Ovary (tissue), 3 donors: ENCODE results near the gene GHRH.

ENCODE experiments used
- EP300 ChIP-seq: sonication (generic); formaldehyde crosslinking; IDR thresholded peaks from one replicate; pipeline ENCODE4 v1.6.1; 2017; ENCODE audit warnings: antibody characterized with exemption
- POLR2A ChIP-seq: fragments of 450-650 bp; IDR thresholded peaks from one replicate; pipeline ENCODE4 v1.6.1; 2017; ENCODE audit warnings: antibody characterized with exemption, mild to moderate bottlenecking, moderate library complexity
- TF ChIP-seq, protein P1 (sequence below), 3 donors: fragments of 450-650 bp in 2 of 3; fragments of 200-600 bp in 1 of 3; IDR thresholded peaks; one replicate each; pipeline versions ENCODE4 v1.5.1 to v1.8.0; 2016 to 2022; ENCODE audit warnings: antibody characterized with exemption in 3 of 3, mild to moderate bottlenecking in 1 of 3
- donor health status: DM: no; HTN: no; CAD: no.

DNA sequence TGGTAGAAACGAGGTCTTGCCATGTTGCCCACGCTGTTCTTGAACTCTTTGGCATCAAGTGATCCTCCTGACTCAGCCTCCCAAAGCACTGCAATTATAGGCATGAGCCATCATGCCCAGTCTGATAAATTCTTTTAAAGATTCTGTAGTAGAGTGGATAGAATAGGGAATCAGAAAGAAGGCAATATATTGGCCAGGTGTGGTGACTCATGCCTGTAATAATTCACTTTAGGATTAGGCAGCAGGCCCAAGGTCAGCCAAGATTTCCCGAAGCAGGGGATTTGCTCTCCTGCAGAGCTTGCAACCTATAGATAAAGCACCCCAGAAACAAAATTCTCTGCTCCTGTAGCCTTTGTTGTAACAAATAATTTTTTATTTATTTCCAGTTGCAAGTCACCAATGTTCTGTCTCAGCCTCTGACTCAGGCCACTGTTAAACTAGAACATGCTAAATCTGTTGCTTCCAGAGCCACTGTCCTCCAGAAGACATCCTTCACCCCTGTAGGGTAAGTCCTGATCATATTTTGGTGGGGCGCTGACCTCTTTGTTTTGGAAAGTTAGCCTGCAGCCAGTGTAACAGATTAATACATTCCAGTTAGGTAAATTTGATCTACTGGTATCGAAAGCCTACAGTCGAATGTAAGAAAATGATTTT is 51.8 kb downstream of the GHRH start:
- no peak for TF ChIP-seq POLR2A
- TF ChIP-seq, protein P1, sequence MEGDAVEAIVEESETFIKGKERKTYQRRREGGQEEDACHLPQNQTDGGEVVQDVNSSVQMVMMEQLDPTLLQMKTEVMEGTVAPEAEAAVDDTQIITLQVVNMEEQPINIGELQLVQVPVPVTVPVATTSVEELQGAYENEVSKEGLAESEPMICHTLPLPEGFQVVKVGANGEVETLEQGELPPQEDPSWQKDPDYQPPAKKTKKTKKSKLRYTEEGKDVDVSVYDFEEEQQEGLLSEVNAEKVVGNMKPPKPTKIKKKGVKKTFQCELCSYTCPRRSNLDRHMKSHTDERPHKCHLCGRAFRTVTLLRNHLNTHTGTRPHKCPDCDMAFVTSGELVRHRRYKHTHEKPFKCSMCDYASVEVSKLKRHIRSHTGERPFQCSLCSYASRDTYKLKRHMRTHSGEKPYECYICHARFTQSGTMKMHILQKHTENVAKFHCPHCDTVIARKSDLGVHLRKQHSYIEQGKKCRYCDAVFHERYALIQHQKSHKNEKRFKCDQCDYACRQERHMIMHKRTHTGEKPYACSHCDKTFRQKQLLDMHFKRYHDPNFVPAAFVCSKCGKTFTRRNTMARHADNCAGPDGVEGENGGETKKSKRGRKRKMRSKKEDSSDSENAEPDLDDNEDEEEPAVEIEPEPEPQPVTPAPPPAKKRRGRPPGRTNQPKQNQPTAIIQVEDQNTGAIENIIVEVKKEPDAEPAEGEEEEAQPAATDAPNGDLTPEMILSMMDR (IDR thresholded peaks at IDR 0.05): no peak
- no peak for TF ChIP-seq EP300
